Superior temporal gyrus (tissue), 1 donor: ENCODE data around the gene CXorf38.

Experiments
- DNase-seq: peaks from one replicate; pipeline ENCODE4 v3.0.0-alpha.2; 2016; ENCODE audit errors: extremely low spot score

Gene CXorf38, protein sequence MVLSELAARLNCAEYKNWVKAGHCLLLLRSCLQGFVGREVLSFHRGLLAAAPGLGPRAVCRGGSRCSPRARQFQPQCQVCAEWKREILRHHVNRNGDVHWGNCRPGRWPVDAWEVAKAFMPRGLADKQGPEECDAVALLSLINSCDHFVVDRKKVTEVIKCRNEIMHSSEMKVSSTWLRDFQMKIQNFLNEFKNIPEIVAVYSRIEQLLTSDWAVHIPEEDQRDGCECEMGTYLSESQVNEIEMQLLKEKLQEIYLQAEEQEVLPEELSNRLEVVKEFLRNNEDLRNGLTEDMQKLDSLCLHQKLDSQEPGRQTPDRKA

DNA sequence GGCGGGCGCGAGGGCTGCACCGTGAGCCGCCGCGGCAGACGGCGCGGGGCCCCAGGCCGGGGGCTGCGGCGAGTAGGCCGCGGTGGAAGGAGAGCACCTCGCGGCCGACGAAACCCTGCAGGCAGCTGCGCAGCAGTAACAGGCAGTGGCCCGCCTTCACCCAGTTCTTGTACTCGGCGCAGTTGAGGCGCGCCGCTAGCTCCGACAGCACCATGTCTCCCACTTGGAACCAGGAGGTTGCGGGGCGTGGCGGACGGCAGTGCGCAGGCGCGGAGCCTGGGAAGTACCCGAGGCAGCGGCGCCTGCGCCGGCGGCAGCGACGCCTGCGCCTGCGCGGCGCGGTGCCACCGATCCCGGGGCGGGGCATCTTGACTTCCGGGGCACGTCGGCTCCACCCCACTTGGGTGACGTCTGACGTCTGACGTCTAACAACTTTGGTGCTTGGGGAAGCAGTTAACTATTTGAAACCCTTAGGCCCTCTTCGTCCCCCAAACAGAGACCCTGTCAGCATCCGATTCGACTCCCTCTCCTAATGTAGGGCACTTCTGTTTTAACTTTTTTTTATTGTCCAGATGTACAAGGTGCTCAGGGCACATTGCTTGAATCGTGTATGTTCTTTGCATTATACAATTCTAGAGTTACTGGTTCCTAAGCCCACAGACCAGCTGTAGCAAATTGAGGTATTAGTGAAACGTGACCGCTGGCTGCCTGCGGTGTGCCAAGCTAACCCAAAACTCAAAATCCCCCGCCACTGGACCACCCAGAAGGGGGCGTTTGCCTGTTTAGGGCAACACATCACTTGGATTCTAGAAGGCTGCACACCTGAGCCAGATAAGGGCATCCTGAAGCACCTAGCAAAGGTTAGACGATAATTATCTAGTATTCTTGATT lies at the start of gene CXorf38:
Gene CXorf38, minus strand, starts transcription at position 255 of the 891 bp plus-strand sequence. Its CDS starts 41 bp downstream, at position 214.
- DNase-seq: peak; percentile 82

DNA sequence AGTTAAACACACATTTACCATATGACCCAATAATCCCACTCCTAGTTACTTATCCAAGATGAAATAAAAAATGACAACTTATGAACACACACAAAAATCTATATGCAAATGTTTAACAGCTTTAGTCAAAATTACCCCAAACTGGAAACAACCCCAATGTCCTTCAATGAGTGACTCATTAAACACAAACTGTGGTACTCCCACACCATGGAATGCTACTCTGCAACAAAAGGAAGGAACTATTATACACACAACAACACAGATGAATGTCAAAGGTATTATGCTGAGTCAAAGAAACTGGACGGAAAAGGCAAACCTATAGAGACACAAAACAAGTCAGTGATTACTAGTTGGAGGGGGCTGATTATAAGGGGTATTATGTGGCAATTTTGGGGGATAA lies 47.4 kb upstream of the CXorf38 start:
- no peak for DNase-seq

DNA sequence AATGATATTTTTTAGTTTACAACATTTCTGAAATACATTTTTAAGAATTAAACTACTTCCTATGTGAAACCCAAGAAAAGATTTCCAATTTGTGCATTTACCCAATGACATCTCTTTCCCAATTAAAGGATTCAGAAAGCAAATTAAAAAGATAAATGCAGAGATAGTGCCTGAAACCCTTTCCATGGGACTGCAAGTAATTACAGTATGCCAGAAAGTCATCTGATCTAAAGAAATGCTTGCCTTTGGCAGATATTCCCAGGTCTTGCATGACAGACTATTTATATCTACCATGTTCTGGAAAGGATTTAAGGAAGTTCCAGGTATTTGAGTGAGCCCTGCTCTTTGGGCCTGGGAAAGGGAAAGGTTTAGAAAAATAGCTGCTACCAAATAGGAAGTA lies 41.6 kb upstream of the CXorf38 start:
- DNase-seq: no peak

DNA sequence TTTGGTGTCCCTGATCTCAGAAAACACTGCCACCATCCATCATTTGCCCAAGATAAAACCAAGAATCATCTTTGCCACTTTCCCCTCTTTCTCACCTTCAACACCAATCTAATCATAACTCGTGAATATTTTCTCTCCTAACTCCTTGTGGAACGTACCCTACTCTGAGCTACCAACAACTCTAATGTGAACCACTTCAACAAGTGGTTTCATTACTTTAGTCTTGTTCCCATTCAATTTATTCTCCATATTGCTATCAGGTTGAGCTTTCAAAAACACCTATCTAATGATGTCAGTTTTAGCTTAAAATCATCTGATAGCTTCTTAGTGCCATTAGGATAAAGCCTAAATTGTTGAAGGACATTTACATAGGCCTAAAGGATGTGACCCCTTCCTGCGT lies 39.8 kb upstream of the CXorf38 start:
- no peak for DNase-seq

DNA sequence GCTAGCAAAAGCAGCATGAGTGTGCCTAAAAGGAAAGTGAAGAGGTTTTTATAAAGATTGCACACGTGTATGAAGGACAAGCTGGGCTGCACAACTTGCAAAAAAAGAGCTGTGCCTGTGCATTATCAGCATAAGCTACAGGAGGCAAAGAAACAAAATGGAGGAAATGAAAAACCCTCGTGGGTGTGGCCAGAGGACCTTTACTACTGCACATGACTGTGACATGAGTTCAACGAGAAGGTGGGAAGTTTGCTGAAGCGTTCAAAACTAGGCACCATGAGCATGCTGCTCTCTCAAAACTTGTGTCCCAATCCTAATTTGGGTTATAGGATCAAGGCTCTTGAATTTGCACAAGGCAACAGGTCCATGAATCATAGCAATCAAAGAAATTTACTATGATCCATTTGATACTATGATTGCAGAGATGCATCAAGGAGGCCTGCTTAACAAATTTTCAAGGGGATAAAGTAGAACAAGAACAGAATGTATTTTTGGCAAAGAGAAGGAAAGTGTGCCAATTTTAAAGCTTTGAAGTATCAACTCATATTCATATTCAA lies 38.1 kb upstream of the CXorf38 start:
- DNase-seq: no peak

DNA sequence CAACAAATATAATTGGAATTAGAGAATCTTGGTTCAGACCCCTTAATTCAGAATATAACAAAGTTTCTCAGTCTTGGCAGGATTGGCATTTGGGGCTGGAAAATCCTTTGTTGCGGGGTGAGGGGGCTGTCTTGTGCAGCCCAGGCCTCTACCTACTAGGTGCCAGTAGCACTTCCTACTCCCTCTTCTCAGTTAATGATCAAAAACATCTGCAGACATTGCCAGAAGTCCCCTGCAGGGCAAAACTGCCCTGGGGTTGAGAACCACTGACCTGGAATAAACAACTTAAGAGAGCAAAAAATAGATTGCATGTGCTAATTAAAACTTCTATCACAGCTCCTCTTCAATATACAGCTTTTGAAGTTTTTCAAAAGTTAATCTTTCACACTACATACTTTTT lies 36.7 kb upstream of the CXorf38 start:
- no peak for DNase-seq

DNA sequence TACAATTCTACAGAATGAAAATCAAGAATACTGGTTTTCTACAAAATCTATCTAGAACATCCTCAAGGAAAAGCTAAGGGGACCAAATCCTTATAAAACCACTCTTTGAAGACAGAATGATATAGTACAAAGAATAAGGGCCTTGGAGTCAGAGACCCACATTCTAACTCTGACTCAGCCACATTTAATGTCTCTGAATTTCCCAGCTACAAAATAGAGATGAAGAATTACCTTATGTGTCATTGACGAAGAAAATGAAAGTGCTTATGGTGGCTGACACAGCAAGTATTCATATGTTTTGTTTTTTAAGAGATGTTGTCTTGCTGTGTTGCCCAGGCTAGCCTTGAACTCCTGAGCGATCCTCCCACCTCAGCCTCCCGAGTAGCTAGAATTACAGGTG lies 35.9 kb upstream of the CXorf38 start:
- DNase-seq: no peak

DNA sequence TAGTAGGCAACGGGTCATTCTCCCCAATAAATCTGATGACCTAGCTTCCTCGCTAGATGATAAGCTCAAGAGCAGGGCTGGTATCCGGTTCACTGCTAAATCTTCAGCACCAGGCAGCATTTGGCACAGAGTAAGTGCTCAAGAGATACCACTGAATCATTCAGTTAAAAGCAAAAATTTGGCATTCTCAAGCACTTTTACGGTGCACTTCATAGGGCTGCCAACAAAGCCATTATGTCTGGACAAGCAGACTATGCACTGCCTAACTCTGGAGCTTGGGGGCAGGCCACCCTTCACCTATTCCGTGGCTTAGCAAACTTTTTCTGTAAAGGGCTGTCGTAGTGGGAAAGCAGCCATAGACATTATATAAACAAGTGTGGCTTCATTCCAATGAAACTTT lies 23.8 kb upstream of the CXorf38 start:
- no peak for DNase-seq

DNA sequence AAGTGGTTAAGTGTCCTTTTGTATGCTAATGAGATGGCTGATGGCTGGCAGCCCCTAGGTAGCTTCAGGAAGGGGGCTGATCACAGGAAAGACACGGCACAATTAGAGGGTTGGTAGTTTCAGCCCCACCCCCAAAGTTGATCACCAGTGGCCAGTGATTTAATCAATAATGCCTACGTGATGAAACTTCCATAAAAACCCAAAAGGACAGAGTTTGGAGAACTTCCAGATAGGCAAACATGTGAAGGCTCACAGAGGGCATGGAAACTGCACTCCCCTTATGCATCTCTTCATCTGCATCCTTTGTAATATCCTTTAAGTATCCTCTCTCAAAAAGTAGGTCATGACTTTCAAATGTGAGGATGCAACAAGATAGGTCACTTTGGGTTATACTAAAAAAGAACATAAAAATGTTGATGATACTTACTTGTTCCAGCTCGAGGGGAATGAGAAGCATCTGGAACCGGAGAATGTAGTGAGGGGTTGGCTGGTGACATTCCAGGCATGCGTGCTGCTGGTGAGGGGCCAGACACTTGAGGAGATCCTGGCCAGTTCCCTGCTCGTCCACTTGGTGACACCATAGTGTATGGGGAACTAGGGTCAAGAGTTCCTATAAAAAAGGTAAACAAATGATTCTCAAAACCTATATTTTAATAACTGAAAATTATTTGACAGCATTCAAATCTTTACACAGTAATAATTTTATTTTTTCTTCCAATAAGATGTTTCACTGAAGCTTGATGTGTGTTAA lies 16.7 kb upstream of the CXorf38 start:
- peak; percentile 22 for DNase-seq

DNA sequence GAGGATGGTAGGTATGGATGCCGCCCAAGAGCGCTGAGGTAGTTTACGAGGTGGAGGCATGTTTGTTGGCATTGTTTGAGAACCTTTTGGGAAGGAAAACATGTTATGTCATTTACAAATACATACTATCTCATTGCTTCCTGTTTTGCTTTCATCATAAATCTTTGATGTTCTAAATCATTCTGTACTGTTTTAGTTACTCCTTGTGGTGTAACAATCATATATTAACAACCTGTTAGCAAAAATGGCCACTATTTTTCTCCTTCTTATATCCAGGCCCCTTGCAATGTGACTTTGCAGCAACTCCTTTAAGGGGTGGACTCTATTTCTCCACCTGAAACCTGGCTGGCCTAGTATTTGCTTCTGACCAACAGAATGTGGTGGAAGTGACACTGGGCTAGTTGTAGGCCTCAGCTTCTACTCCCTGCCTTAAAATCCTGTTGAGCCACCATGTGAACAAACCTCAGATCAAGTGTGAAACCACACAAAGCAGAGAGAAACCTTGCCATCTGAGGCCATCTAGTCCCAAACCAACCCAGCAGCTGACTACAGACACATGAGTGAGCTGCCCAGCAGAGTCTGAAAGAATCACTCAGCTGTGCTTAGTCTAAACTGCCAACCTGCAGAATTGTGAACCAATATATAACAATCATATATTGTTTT lies 15.8 kb upstream of the CXorf38 start:
- no peak for DNase-seq

DNA sequence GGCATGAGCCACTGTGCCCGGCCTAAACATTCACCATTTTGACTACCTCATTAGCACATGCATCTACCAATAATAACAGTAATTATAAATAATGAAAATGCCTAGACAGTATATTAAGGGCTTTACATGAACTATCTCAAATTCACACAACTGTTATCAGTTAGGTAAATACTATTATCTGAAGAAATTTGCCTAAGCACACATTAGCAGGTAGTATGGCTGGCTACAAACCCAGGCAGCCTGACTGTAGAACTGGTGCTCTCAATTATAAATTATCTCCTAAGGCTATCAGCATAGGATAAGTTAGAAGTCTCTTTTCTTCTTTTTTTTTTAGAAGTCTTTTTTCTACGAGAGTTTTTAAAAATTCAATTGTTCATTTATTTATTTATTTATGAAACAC lies 14.1 kb upstream of the CXorf38 start:
- no peak for DNase-seq

DNA sequence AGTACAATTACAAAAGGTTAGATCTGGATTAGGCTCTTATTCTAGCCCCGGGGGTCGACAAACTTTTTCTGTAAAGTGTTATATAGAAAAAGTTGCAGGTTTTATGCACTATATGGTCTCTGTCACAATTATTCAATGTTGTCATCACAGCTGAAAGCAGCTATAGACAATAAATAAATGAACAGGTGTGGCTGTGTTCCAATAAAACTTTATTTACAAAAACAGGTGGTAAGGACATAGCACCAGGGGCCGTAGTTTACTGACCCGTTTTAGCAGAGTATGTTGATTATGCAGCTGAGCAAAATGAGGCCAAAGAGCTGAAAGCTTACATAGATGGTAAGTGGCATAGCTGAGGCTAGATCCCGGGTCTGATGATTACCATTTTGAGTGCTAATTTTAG lies 13.0 kb upstream of the CXorf38 start:
- no peak for DNase-seq

DNA sequence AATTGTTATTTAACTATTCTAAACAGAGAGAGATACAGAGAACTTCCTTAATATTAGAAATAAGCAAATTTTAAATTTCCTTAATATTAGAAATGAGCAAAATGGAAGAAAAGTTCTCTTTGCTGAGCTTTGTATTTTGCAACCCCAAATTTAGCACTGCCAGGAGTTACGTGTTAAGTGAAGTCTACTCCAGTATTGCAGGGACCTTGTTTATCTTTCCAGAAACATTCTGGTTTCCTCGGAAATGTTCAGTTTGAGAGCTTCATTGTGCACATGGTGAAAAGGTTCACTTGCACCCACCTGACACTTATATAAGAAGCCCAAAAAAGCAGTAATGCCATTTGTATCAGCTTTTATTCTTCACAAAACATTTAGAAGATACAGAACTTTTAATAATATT lies 6.2 kb upstream of the CXorf38 start:
- DNase-seq: no peak

DNA sequence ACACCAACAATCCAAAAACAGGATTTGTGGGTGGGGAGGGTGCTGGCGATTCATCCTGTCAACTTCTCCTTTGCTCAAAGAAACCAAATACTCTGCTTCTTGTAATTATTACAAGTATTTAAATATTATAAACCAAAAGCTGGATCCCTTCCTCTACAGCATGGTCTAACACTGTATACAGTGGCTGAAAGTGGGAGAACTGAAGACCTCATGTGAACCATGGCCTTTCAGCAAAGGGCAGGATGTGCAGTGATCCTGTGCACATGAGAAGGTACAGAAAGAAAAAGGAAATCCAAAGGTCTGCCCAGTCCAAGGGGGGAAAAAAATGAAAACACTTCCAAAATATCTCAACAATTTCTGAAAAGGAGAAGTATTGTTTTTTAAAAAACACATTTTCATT lies 5.3 kb upstream of the CXorf38 start:
- DNase-seq: no peak

DNA sequence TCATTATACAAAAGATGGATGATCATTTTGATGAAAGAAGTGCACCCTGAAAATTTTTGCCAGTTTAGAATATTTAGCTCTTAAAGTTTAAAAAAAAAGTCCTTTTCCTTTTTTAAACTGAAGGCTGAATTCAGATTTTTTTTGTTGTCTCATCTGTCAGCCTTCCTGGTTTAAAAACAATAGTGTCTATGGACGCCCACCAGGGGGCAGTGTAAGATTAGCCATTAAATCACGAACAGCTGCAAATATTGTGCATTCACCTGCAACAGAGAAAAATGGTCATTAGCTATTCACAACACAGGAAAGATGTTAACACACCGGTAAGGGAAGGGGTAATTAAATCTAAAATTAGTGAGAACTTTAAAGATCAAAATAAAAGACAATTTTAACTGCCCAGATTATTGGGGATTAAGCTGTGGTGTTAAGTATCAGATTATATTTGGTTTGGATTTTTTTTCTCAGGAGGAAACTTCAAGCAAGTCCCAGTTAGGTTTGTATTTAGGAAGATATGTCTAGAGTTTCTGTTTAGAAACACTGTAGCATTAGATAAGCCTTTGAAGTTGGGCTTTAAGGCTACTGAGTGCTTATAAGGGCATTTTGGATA lies 4.4 kb upstream of the CXorf38 start:
- DNase-seq: peak; percentile 74

DNA sequence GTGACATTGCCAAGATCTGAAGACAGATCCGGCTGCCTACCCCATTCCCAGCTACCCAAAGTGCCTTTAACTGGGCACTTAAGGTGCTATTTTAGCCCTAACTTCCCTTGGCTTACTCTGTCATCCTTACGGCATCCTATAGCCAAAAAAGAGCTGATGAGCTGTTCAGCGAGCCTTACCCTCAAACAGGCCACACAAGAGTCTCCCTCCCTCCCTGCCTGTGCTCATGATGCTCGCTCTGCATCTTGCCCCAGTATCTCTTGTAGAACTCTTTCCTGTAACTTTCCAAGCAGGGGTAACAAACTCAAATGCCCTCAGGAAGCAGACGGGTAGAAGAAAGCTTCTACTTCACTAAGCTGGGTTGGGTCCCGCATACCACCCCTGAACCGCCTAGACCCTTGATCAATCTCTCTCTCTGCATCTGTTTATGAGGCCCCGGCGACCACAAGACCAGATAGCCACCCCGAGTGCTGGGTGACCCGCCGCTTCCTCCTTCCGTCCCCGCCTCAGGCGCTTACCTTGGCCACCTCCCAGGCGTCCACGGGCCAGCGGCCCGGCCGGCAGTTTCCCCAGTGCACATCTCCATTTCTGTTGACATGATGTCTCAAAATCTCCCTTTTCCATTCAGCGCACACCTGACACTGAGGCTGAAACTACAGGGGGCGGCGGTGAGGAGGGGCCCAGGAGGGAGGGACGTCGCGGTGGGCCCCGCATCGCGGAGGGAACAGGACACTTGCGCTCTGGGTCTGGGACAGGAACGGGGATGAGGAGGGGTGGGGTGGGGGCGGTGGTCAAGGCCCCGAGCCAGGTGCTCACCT lies 663 bp downstream of the CXorf38 start:
- DNase-seq: no peak

DNA sequence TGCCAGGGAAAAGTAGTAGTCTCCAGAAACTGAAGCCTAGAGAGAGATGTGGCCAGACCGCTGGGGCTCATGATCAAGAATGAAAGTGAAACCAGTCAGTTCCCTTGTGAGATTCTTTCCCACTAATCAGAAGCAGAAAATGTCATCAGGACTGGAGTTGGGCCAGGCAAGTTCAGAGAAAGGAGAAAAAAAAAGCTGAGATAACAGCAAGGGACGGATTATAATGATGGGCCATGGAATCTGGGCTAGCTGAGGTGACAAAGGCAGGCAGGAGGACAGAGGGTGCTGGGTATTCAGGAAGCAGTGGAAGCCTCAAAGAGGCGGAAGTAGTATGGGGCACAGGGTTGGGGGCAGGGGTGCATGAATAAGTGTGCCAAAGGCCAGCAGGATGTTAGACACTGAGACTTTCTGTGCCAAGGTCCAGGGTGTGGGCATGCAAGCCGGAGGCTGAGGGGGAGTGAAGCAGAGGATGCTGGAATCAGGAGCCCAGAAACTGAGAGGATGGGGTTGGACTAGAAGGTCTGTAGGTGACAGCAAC lies 2.5 kb downstream of the CXorf38 start:
- DNase-seq: no peak

DNA sequence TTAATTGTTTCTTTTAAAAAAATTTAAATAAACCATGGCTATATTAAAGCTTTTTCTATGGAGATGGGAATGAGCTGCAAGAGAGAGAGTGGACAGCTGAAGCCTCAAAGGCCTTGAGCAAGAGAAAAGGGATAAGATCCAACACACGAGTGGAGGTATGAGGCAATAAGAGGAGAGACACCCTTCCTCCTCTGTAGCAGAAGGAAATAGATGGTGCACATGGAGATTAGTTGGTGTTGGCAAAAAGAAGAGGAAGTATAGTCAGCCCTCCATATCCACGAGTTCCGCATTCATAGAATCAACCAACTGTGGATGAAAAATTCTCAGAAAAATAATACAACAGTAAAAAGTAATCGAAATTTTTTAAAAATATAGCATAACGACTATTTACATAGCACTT lies 3.2 kb downstream of the CXorf38 start:
- DNase-seq: no peak

DNA sequence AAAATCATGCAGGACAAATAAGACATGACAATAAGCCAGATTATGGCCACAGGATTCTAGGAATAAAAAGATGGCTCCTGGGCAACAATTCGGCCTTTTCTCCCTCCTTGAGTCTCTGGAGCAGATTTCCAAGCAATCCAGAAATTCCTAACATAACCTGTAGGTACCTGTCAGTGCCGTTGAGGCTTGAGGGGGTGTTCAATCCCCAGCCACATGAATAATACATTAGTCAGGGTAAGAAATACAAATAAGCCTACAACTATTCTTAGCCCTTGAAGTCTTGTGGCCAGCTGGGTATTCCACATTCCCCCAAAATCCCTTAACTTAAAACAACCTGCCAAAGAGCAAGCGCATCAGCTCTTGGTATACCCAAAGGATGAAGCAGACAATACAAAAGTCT lies 9.7 kb downstream of the CXorf38 start:
- DNase-seq: no peak

DNA sequence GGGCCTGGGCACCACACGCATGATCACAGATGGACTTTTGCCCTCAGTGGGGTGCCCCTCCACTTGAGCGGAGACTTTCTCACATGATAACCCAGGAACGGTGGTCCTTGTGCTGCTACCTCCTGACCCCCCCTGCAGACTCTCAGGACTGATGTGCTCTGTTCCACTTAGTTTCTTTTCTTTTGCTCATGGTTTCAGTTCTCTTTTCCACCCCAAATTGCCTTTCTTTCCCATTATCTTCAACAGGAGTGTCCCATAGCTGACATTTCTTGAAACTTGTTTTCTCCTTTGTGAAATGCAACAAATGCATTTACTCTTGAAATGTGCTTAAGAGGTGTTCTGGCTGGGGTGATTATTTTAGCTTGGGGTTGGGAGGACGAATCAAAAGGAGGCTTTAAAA lies 15.2 kb downstream of the CXorf38 start:
- DNase-seq: no peak
